Activated T-helper 1 cell treated with anti-CD3 and anti-CD28 coated beads, Interleukin-2, amount 50 U/mL, for 16 hours (primary cell): ENCODE results near the gene CACNA1G.

Experiments
- DNase-seq, 2 donors: peaks; one replicate each; pipeline ENCODE4 v3.0.0-alpha.2; 2020; ENCODE audit warnings: low read depth in 1 of 2, low spot score in 1 of 2

CACNA1G gene

DNA sequence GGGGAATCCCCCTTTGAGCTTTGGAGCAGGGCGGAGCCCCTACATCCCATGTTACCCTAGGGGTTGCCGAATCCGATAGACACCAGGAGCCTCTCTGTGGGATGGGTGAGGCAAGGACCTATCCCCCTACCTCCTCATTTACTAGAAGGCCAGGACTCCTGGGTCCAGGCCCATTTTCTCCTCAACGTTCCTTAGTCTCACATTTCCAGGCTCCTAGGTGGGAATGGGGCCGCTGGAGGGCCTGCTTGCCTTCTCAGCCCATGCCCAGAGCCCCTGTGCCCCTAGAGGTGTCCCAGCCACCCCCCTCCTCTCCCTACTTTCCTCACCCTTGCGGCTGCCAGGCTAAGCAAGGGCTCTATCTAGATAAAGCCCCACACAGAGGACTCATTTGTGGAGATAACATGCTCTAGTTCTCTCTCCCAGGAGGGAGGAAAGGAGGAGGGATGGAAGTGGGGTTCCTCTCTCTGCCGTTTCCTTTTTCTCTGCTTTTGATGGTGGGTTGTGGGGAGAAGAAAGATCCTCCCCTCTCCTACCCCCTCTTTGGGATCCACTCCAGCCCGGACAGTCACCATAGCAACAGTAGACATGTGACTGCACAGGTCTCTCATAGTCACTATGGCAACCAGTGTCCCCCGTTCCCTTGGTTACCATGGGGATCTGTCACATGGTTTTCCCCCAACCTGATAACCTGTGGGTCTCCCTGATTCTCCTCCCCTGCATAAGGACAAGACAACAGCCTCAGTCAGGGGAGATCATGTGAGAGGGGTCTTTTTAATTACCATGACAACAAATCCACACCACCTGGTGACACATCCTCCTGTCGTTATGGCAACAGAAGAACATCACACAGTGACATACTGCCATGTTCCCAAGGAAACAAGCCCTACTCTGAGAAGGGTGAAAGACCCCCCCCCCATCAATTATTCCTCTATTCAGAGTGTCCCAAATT lies 5.2 kb downstream of the CACNA1G start:
- DNase-seq = no peak

DNA sequence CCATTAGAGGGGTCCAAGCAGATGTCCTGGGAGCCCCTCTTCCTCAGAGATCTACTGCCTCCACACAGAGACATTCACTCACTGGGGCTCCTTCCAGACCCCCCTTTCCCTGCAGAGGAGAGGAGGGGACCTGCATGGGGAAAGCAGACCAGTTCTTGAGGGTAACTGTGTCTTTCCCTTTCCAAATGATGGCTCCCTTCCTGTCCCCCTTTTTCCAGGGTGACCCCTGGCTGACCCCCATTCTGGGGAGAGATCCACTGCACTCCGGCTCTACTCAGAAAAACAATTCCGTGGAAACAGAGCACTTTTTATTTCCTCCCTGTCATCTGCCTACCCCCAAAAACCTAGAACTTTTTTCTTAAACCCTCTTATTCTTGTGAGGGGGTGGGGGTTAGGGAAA lies 6.4 kb downstream of the CACNA1G start:
- DNase-seq = no peak

DNA sequence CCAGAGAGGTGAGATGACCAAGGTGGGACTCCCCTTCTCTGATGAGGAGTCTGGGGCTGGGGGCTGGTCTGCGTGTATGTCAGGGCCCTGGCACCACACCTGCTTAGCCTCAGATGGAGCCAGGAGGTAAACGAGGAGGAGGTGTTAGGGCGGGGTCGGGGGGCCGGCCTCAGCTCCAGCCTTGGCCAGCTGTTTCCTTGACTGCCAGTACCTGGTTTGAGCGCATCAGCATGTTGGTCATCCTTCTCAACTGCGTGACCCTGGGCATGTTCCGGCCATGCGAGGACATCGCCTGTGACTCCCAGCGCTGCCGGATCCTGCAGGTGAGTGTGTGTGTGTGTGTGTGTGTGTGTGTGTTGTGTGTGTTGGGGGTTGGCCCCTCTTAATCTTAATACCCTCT lies 8.1 kb downstream of the CACNA1G start:
- DNase-seq = no peak

DNA sequence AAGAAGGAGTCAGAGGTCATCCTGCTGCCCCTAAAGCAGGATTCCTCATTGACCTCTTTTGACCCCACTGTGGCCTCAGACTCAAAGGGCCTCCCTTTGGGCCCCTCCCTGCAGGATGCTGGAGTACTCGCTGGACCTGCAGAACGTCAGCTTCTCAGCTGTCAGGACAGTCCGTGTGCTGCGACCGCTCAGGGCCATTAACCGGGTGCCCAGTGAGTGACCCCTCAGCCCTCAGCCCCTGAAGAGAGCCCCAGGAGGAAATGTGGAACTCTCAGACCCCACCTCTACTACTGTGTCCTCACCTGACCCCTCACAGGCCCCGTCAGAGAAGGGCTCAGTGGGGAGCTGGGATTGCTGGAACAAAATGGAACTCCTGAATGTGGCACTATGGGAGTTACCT lies 9.1 kb downstream of the CACNA1G start:
- no peak for DNase-seq

DNA sequence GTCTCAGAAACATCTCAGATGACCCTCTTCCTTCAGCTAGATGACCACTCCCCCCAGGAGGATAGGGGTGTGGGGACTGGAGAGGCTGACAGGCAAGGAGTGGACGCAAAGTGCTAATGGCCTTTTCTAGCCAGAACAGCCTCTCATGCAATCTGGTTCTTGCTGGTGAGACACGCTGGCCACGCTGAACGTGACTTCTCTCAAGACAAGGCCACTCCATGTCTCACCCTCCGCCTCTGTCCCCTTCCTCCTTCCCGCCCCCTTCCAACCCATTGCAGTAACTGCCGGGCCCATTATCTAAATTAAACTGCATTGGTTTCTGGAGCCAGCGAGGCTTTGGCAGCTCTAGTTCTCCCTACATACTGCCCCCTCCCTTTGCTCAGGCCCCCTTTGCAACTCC lies 9.5 kb downstream of the CACNA1G start:
- no peak for DNase-seq

DNA sequence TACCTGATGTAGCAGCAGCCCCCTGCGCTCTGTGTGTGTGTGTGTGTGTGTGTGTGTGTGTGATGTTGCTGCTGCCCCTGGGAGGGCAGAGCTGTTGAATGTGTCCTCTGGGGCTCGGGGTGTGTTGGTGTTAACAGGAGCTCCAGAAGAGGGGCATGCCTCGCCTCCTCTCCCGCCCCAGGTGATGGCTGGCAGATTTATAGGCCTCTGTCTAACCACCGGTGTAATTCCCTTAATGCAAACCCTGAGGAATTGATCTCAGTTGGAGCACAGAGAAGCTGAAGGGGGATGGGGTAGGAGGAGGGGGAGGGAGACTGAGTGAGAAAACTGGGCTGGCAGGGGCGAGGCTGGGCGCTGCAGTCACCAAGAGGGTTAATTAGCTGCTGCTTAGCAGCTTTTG lies 10.0 kb downstream of the CACNA1G start:
- DNase-seq = no peak

DNA sequence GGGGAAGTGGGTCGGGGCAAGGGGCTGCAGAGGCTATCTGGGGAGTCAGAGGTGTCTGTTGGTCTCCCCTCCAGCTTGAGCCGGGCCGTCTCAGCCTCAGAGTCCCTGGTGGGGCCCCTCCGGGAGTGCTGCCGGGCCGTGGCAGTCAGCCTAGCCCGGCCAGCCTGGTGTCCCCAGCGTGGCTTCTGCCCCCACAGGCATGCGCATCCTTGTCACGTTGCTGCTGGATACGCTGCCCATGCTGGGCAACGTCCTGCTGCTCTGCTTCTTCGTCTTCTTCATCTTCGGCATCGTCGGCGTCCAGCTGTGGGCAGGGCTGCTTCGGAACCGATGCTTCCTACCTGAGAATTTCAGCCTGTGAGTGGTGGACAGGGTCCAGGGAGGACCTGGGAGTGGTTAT lies 11.2 kb downstream of the CACNA1G start:
- DNase-seq = no peak

DNA sequence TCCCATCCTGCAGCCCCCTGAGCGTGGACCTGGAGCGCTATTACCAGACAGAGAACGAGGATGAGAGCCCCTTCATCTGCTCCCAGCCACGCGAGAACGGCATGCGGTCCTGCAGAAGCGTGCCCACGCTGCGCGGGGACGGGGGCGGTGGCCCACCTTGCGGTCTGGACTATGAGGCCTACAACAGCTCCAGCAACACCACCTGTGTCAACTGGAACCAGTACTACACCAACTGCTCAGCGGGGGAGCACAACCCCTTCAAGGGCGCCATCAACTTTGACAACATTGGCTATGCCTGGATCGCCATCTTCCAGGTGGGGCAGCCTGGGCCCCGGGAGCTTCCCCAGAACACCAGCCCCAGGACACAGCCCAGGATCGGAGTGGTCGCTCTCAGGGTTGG lies 12.0 kb downstream of the CACNA1G start:
- no peak for DNase-seq

DNA sequence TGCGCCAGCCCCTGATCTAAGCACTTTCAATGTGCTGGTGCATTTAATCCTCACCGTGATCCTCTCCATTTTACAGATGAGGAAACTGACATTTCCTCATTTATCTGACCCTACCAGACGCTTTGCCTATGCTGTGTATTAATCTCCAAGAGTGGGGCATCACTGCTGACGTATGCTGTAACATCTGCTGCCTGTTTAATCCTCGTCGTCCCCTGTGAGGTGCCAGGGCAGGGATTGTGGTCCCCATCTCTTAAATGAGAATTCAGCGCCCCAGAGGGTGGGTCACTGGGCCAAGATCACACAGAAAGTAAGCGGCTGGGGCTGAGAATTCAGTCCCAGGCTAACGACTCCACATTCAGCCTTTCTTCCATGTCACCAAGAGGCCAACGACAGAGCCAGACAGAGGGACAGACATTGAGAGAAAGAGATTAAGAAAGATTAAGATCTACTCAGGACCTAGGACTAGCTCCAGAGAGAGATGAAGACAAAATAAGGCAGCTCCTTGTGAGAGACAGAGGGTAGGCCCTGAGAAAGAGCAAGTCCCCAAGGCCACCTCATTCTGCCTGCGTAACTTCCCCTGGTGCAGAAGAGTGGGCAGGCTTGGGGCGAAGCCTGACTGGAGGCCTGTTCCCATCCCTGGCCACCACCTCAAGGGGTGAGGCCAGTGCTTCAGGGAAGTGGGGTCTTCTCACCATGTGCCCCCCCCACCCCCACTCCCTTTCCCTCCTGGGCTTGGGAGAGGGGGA lies 13.5 kb downstream of the CACNA1G start:
- no peak for DNase-seq

DNA sequence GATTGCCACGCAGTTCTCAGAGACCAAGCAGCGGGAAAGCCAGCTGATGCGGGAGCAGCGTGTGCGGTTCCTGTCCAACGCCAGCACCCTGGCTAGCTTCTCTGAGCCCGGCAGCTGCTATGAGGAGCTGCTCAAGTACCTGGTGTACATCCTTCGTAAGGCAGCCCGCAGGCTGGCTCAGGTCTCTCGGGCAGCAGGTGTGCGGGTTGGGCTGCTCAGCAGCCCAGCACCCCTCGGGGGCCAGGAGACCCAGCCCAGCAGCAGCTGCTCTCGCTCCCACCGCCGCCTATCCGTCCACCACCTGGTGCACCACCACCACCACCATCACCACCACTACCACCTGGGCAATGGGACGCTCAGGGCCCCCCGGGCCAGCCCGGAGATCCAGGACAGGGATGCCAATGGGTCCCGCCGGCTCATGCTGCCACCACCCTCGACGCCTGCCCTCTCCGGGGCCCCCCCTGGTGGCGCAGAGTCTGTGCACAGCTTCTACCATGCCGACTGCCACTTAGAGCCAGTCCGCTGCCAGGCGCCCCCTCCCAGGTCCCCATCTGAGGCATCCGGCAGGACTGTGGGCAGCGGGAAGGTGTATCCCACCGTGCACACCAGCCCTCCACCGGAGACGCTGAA lies 15.2 kb downstream of the CACNA1G start:
- no peak for DNase-seq

DNA sequence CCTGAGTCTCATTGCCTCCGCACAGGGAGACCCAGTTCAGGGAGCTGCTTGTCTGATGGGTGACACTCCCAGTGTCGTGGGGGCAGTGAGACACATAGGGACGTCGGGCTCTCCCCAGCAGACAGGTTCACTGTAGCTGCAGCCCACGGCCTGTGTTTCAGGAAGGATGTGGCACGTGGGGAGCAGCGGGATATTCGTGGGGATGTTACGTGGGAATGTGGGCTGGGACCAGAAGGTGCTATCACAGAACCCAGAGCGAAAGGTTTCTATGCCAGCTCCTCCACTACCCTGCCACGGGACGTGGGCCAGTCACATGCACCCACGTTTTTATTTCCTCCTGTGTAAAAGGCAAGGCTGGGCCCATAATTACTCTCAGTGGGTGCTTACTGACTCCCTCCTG lies 16.3 kb downstream of the CACNA1G start:
- DNase-seq = no peak

DNA sequence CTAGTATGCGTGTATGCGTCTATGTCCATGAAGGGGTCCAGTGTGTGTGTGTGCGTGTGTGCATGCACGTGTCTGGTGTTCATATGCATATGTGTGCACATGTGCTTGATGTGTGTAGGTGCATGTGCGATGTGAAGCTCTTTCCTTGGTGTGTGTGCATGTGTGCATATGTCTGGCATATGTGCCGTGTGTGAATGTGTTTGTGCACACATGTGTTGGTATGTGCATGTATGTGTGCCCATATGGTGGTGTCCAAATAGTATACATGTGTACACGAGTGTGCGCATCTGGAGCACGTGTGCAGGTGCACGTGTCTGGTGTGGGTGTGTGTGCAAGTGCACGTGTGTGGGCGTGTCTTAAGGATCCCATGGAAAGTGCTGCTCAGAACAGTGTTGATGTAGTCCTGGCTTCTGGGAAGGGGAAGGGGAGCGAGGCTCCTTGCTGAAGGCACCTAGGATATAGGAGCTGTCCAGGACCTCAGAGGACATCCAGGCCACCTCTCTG lies 17.0 kb downstream of the CACNA1G start:
- no peak for DNase-seq

DNA sequence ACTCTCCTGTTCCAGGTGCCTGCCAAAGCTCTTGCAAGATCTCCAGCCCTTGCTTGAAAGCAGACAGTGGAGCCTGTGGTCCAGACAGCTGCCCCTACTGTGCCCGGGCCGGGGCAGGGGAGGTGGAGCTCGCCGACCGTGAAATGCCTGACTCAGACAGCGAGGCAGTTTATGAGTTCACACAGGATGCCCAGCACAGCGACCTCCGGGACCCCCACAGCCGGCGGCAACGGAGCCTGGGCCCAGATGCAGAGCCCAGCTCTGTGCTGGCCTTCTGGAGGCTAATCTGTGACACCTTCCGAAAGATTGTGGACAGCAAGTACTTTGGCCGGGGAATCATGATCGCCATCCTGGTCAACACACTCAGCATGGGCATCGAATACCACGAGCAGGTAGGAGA lies 17.7 kb downstream of the CACNA1G start:
- DNase-seq = no peak

DNA sequence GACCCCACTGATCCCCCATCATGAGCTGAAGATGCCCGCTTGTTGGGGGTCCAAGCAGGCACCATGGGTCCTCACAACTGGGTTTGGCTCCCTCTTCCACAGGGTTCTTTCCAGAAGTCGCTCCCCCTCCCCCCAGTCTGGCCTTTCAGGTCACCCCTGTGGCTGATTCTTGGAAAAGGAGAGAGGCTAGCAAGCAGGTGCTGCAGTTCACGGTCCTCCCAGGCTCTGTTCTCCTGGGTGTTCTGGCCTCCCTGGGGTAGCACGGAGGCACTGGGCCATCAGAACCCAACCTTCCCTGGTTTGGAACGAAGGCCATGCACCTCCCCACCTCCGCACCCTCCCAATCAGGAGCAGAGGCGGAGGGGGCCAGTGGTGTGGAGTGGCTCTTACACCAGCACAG lies 18.9 kb downstream of the CACNA1G start:
- no peak for DNase-seq

DNA sequence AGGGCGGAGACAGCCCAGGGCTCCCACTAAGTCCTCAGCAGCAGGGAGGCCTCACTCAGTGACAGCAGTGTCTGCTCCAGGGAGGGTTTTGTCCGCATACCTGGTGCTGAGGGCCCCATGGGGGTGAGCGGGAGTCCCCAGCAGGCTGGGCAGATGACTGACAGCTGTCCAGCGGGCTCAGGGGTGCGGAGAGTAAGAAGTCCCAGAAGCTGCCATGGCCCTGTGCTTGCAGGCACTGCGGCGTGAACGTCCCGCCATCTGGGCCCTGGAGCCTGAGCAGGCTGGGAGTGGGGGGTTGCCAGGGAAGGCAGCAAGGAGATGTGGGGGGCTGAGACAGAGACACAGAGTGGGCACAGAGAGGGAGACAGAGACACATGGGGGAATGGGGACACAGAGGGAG lies 20.1 kb downstream of the CACNA1G start:
- no peak for DNase-seq

DNA sequence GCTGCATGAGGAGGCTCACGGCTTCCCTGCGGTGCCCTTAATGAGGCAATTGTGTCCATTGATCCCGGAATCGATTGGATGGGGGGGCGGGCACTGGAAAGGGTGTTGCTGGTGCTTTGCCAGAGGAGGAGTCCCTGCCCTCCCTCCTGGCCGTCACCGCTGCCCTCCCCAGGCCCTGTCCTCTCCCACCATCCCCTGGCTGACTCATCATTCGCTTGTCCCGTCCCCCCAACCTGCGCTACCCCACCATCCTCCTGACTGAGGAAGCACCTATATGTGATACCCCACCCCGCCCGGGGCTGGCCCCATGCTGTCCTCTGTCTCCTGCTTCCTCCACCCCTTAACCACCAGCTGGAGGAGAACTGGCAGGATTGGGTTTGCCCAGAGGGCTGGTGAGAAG lies 20.8 kb downstream of the CACNA1G start:
- DNase-seq = no peak

DNA sequence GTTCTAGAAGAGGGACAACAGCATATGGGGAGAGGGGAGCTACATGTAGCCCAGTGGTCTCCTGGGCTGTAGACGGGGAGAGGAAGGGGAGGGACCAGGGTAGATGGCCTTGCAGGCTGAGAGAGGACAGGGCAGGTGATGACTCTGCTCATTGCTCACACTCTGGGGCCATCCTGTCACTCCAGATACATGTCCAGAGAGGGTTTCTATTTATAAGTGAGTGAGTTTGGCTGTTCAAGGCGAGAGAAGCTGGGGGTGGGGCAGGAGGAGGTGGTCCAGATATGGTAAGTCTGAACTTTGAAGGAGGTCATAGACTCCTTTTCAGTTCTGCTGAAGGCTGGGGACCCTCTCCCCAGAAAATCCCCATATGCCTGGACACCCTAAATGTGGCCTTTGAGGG lies 22.2 kb downstream of the CACNA1G start:
- DNase-seq = no peak

DNA sequence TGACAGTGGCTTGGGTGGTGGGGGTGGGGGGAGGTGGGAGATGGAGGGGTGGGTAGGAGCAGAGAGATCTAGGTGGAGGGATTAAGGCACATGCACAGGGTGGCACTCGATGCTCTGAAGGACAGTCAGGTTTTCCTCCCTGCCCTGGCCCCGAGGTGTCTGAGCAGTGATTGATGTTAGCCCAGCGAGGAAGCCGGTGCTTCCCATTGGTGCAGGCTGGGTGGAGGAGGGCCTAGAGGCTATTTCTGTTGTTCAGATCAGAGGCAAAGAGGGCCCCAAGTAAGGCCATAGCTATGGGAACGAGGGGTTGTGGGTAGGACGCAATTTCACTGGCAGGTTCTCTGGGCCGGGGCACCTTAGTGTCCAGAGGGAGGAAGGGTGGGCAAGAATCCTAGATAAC lies 23.1 kb downstream of the CACNA1G start:
- DNase-seq = no peak

DNA sequence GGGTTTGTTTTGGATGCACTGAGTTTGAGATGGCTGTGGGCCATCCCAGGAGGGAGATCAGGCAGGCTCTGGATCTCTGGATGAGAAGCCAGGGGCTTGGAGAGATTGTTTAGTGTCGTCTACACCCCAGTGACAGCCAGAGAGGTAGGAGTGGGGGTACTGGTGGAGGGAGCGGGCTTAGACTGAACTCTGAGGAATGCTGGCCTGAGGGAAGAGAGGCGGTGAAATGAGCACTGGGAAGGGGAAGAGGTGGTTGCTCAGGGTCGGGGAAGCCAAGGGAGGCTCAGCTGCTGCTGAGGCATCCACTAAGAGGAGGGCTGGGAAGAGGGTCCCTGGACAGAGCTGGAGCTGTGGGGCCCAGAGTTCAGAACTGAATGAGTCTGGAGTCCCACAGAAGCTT lies 23.6 kb downstream of the CACNA1G start:
- no peak for DNase-seq

DNA sequence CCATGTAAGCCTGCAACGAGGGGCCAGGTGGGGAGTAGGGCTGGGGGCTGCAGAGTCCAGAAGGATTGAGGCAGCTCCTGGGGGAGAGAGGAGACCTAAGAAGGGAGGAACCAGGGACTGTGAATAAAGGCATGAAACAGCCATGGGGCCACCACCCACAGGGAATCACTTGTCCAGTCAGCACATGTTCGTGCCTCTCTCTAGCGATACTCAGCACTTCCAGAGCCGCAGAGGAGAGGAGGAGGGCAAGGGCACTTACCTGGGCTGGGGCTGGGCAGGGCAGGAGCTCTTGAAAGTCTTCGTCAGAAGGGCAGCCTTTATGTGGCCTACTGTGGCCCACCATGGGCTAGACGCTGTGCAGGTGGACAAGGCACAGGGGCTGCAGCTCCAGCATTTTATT lies 24.2 kb downstream of the CACNA1G start:
- DNase-seq = no peak

DNA sequence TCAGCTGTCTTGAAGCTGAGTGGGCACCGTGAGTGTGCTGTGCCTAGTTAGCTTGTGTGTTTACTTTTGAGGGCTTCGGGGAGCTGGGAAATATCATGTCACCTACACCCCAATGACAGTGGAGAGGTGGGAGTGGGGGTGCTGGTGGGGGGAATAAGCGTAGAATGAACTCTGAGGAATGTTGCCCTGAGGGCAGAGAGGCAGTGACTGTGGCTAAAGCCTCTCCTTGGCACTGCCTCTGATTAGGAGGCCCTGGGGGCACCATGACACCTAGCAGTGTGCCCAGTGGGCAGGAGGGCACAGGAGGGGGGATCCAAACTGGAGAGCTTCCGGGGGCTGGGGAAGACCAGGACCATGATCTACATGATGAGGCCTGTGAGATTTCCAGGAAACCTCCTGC lies 24.8 kb downstream of the CACNA1G start:
- DNase-seq = no peak

DNA sequence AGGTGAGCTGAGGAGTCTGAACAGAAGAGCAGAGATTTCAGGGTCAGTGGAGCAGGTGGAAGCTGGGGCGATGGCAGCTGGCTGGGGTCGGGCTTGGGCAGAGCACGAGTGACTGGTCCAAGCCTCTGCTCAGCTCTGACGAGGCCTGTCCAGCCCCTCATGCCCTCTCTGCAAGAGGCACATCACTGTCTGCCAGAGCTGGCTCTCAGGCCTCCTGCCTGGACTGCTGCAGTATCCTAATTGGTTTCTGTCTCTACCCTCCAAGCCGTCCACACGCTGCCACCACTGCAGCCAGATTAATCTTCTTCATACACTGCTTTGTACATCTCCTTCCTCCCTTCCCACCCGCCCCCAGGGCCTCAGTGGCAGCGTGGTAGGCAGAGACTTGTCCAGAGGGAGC lies 25.4 kb downstream of the CACNA1G start:
- no peak for DNase-seq
